ENCODE data around the gene USP17L28. TPM values are rescaled to one million over a fixed set of nuclear protein-coding genes. Genes with fewer than 3 reads are reported as not detected.
"Not testable (repeated sequence)": the region's sequence is repeated elsewhere in the genome, so short reads cannot be mapped to it uniquely, and the experiment has no call there.

Gene USP17L28
- total RNA-seq, 1 experiment from 2014 or later: not detected

GRCh38 chr4:9384126-9384525 is 35.4 kb downstream of the USP17L28 start:
- ChIA-PET POLR2A (no interaction called here), CTCF (no interaction called here), RAD21 (ENCODE audit: low non-redundant PET in 1 of 2, low total read pairs in 2 of 2, uncharacterized antibody in 2 of 2, unreplicated experiment in 2 of 2) (no interaction called here)
- Histone ChIP-seq H3K4me3 (replicated peaks in 1 of 2; ENCODE audit: low read depth in 1 of 2, low read length in 2 of 2) (no peak overlapping the region), H3K79me2 (ENCODE audit: insufficient read depth, low read length) (no peaks in the 10 kb centered on the region), H3K27me3 (ENCODE audit: insufficient read depth, low read length) (no peaks in the 10 kb centered on the region), H3K4me1 (ENCODE audit: control insufficient read depth in 1 of 2, insufficient read depth in 2 of 2, low read length in 2 of 2) (peaks cover 0 to 3% of the 10 kb centered on the region in 2 experiments; a peak in 1 of 4 replicates), H3K27ac (ENCODE audit: low read depth, low read length) (no peak overlapping the region), H3K9me3 (ENCODE audit: control insufficient read depth in 1 of 2, insufficient read depth in 1 of 2, low read depth in 1 of 2, low read length in 2 of 2) (no peaks in the 10 kb centered on the region), H3K36me3 (ENCODE audit: control insufficient read depth in 1 of 2, insufficient read depth in 2 of 2, low read length in 2 of 2) (no peaks in the 10 kb centered on the region), H3K9me2 (ENCODE audit: insufficient read depth) (no peaks in the 10 kb centered on the region), H3K4me2 (ENCODE audit: low read length) (no peak overlapping the region), H4K20me1 (ENCODE audit: insufficient read depth) (no peaks in the 10 kb centered on the region), H2AFZ (ENCODE audit: low read depth, low read length, poor library complexity, severe bottlenecking) (no peak overlapping the region), H3K9ac (ENCODE audit: low read length) (no peak overlapping the region)
- DNase-seq (ENCODE audit: low read depth, low spot score) (no peak), ATAC-seq (no peak)
- TF ChIP-seq SRF (IDR thresholded peaks at IDR 0.05; ENCODE audit: low read depth) (no peak), JUND (IDR thresholded peaks at IDR 0.05) (no peak), RAD21 (IDR thresholded peaks at IDR 0.05; ENCODE audit: low read depth) (no peak), EGR1 (IDR thresholded peaks at IDR 0.05; ENCODE audit: low read depth) (no peak), SIN3A (IDR thresholded peaks at IDR 0.05; ENCODE audit: low read depth) (no peak), SP1 (IDR thresholded peaks at IDR 0.05; ENCODE audit: low read depth) (no peak), EZH2phosphoT487 (IDR thresholded peaks at IDR 0.05; ENCODE audit: borderline replicate concordance) (no peak), TCF7L2 (IDR thresholded peaks at IDR 0.05; ENCODE audit: borderline replicate concordance, extremely low read depth, insufficient read depth, insufficient read length) (no peak), CBX3 (IDR thresholded peaks at IDR 0.05; ENCODE audit: low read depth) (no peak)
- TF ChIP-seq, protein P1, sequence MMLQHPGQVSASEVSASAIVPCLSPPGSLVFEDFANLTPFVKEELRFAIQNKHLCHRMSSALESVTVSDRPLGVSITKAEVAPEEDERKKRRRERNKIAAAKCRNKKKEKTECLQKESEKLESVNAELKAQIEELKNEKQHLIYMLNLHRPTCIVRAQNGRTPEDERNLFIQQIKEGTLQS (IDR thresholded peaks at IDR 0.05): no peak
- TF ChIP-seq, protein P2, sequence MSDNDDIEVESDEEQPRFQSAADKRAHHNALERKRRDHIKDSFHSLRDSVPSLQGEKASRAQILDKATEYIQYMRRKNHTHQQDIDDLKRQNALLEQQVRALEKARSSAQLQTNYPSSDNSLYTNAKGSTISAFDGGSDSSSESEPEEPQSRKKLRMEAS (IDR thresholded peaks at IDR 0.05): no peak
- intact Hi-C loops (cut with micrococcal nuclease): no loop called here
- no TSS peak for BruUV-seq (replicated peaks)

- H3K27ac ChIP-seq (ENCODE audit: low read depth, low read length); CTCF ChIA-PET; H3K36me3 ChIP-seq (ENCODE audit: control insufficient read depth in 1 of 2, insufficient read depth in 2 of 2, low read length in 2 of 2); RAD21 ChIA-PET (ENCODE audit: low non-redundant PET in 1 of 2, low total read pairs in 2 of 2, uncharacterized antibody in 2 of 2, unreplicated experiment in 2 of 2); H3K9me2 ChIP-seq (ENCODE audit: insufficient read depth); H3K4me3 ChIP-seq (replicated peaks in 1 of 2; ENCODE audit: low read depth in 1 of 2, low read length in 2 of 2); H3K4me1 ChIP-seq (ENCODE audit: control insufficient read depth in 1 of 2, insufficient read depth in 2 of 2, low read length in 2 of 2); H3K4me2 ChIP-seq (ENCODE audit: low read length); POLR2A ChIA-PET; H3K9ac ChIP-seq (ENCODE audit: low read length); BruUV-seq (replicated peaks); H3K9me3 ChIP-seq (ENCODE audit: control insufficient read depth in 1 of 2, insufficient read depth in 1 of 2, low read depth in 1 of 2, low read length in 2 of 2); DNase-seq (ENCODE audit: low read depth, low spot score); H3K27me3 ChIP-seq (ENCODE audit: insufficient read depth, low read length); intact Hi-C loops (cut with micrococcal nuclease); H2AFZ ChIP-seq (ENCODE audit: low read depth, low read length, poor library complexity, severe bottlenecking); ATAC-seq; H4K20me1 ChIP-seq (ENCODE audit: insufficient read depth); H3K79me2 ChIP-seq (ENCODE audit: insufficient read depth, low read length): not testable (repeated sequence)
Measured at GRCh38 chr4:9389001-9389400, 40.3 kb downstream of the USP17L28 start.

Other genes with a start within 250 kb of the USP17L28 start
- not detected for gene FAM90A26, start 178.5 kb upstream of the USP17L28 start, total RNA-seq (2021; ENCODE audit: unreplicated experiment)
- not detected for gene USP17L10, start 138.2 kb upstream of the USP17L28 start, total RNA-seq (2021; ENCODE audit: unreplicated experiment)
- 0.15 TPM for gene USP17L11, start 133.5 kb upstream of the USP17L28 start, total RNA-seq (2021; ENCODE audit: unreplicated experiment)
- not detected for gene USP17L12, start 128.7 kb upstream of the USP17L28 start, total RNA-seq (2021; ENCODE audit: unreplicated experiment)
- gene USP17L13, start 124.0 kb upstream of the USP17L28 start, total RNA-seq (2021; ENCODE audit: unreplicated experiment): not detected
- not detected for gene USP17L15, start 114.5 kb upstream of the USP17L28 start, total RNA-seq (2021; ENCODE audit: unreplicated experiment)
- gene USP17L17, start 105.0 kb upstream of the USP17L28 start, total RNA-seq (2021; ENCODE audit: unreplicated experiment): not detected
- gene USP17L18, start 100.3 kb upstream of the USP17L28 start, total RNA-seq (2021; ENCODE audit: unreplicated experiment): not detected
- not detected for gene USP17L19, start 95.5 kb upstream of the USP17L28 start, total RNA-seq (2021; ENCODE audit: unreplicated experiment)
- gene USP17L20, start 90.8 kb upstream of the USP17L28 start, total RNA-seq (2021; ENCODE audit: unreplicated experiment): 0.15 TPM
- not detected for gene USP17L21, start 86.0 kb upstream of the USP17L28 start, total RNA-seq (2021; ENCODE audit: unreplicated experiment)
- not detected for gene USP17L22, start 81.3 kb upstream of the USP17L28 start, total RNA-seq (2021; ENCODE audit: unreplicated experiment)
- not detected for gene USP17L24, start 23.7 kb upstream of the USP17L28 start, total RNA-seq (2021; ENCODE audit: unreplicated experiment)
- not detected for gene USP17L25, start 19.0 kb upstream of the USP17L28 start, total RNA-seq (2021; ENCODE audit: unreplicated experiment)
- not detected for gene USP17L26, start 14.2 kb upstream of the USP17L28 start, total RNA-seq (2021; ENCODE audit: unreplicated experiment)
- gene USP17L5, start 9.5 kb upstream of the USP17L28 start, total RNA-seq (2021; ENCODE audit: unreplicated experiment): not detected
- not detected for gene USP17L27, start 4.7 kb upstream of the USP17L28 start, total RNA-seq (2021; ENCODE audit: unreplicated experiment)
- not detected for gene USP17L29, start 4.7 kb downstream of the USP17L28 start, total RNA-seq (2021; ENCODE audit: unreplicated experiment)
- not detected for gene USP17L30, start 14.2 kb downstream of the USP17L28 start, total RNA-seq (2021; ENCODE audit: unreplicated experiment)
- not detected for gene DEFB131A, start 95.5 kb downstream of the USP17L28 start, total RNA-seq (2021; ENCODE audit: unreplicated experiment)

All from HCT116 (cell line).